ENCODE data around the gene FABP3.

FABP3 gene

GRCh38 chr1:31346785-31347184 lies 26.1 kb downstream of the FABP3 start:
- no peak overlapping the region for H3K4me3 ChIP-seq (replicated peaks; ENCODE audit: low read depth, low read length)
- no peak for TF ChIP-seq CTCF (IDR thresholded peaks at IDR 0.05; ENCODE audit: low read depth, low read length, missing control alignments)
- no peak for DNase-seq (ENCODE audit: extremely low read depth, low read depth)

DNA sequence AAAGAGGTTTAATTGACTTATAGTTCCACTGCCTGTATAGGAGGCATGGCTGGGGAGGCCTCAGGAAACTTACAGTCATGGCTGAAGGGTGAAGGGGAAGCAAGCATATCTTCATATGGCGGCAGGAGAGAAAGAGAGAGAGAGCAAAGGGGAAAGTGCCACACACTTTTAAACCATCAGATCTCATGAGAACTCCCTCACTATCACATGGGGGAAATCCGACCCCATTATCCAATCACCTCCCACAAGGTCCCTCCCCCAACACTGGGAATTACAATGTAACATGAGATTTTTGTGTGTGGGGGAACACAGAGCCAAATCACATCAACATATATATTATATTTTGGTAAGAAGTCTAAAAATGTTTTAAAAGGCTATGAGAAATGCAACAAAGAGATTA lies 27.2 kb downstream of the FABP3 start:
- no peak overlapping the region for H3K4me3 ChIP-seq (replicated peaks; ENCODE audit: low read depth, low read length)
- DNase-seq (ENCODE audit: extremely low read depth, low read depth) = no peak
- TF ChIP-seq CTCF (IDR thresholded peaks at IDR 0.05; ENCODE audit: low read depth, low read length, missing control alignments) = no peak

- no peak for DNase-seq (ENCODE audit: extremely low read depth, low read depth)
- no peak for TF ChIP-seq CTCF (IDR thresholded peaks at IDR 0.05; ENCODE audit: low read depth, low read length, missing control alignments)
- H3K4me3 ChIP-seq (replicated peaks; ENCODE audit: low read depth, low read length) = no peak overlapping the region
Measured at GRCh38 chr1:31344503-31344902, 28.4 kb downstream of the FABP3 start.

- no peak overlapping the region for H3K4me3 ChIP-seq (replicated peaks; ENCODE audit: low read depth, low read length)
- no peak for DNase-seq (ENCODE audit: extremely low read depth, low read depth)
- no peak for TF ChIP-seq CTCF (IDR thresholded peaks at IDR 0.05; ENCODE audit: low read depth, low read length, missing control alignments)
Measured at GRCh38 chr1:31336687-31337467, 36.0 kb downstream of the FABP3 start.

DNA sequence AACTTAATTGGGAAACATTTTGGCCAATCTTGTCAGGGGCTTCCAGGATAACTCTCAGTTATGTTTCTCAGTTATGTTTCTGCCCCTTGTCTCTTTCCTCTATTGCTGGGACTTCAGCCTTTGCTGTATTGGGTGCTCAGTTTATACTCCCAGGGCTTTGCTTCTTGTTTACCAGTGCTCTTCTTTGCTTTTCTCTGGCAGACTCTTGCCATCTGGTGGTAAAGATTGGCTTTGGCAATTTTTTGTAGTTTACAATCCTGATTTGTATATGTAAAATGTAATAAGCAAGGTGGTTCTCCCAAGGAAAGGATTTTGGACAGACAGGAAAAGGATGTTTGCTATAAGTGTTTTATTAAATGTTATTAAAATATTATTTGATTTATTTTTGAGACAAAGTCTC lies 37.9 kb downstream of the FABP3 start:
- H3K4me3 ChIP-seq (replicated peaks; ENCODE audit: low read depth, low read length) = no peak overlapping the region
- TF ChIP-seq CTCF (IDR thresholded peaks at IDR 0.05; ENCODE audit: low read depth, low read length, missing control alignments) = peak; percentile 53
- DNase-seq (ENCODE audit: extremely low read depth, low read depth) = peak; percentile 20

- TF ChIP-seq CTCF (IDR thresholded peaks at IDR 0.05; ENCODE audit: low read depth, low read length, missing control alignments) = no peak
- H3K4me3 ChIP-seq (replicated peaks; ENCODE audit: low read depth, low read length) = no peak overlapping the region
- DNase-seq (ENCODE audit: extremely low read depth, low read depth) = no peak
Measured at GRCh38 chr1:31327381-31327780, 45.5 kb downstream of the FABP3 start.

GRCh38 chr1:31326461-31326860 lies 46.4 kb downstream of the FABP3 start:
- H3K4me3 ChIP-seq (replicated peaks; ENCODE audit: low read depth, low read length) = no peak overlapping the region
- no peak for TF ChIP-seq CTCF (IDR thresholded peaks at IDR 0.05; ENCODE audit: low read depth, low read length, missing control alignments)
- no peak for DNase-seq (ENCODE audit: extremely low read depth, low read depth)
